HG03095 (cell line): Measurements from ENCODE around the gene IBA57.

Experiments
- ATAC-seq: cut with Tn5 transposase; IDR thresholded peaks from one replicate; pipeline ENCODE4 v1.9.1; 2021; ENCODE audit warnings: moderate library complexity; ENCODE audit not compliant: unreplicated experiment

Gene IBA57

DNA sequence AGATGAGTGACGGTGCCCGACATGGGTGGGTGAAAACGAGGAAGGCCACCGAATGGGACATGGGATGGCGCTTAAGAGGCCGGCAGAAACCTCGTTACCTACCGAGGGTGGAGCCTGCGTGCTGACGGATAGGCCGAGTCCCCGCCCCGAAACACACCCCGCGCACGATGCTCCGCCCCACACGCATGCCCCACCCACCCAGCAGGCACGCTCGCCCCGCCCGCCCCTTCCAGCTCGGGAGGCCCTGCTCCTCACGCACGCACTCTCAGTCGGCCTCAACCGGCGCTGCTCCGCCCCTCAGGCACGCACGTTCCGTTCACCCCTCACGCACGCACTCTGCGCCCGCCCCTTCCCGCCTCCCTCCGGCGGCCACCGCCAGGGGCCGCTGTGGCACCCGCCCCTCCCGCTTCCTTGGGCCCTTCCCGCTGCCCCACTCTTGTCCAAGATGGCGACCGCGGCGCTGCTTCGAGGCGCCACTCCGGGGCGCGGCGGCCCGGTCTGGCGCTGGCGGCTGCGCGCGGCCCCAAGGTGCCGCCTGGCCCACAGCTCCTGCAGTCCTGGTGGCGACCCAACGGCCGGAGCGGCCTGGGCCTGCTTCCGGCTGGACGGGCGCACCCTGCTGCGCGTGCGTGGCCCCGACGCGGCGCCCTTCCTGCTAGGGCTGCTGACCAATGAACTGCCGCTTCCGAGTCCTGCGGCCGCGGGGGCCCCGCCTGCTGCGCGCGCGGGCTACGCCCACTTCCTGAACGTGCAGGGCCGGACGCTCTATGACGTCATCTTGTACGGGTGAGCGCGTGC, at the start of gene IBA57:
Gene IBA57 (plus strand): TSS at position 433 of the 798 bp plus-strand sequence. CDS start 13 bp downstream, at position 446.
- peak; percentile 79 for ATAC-seq

DNA sequence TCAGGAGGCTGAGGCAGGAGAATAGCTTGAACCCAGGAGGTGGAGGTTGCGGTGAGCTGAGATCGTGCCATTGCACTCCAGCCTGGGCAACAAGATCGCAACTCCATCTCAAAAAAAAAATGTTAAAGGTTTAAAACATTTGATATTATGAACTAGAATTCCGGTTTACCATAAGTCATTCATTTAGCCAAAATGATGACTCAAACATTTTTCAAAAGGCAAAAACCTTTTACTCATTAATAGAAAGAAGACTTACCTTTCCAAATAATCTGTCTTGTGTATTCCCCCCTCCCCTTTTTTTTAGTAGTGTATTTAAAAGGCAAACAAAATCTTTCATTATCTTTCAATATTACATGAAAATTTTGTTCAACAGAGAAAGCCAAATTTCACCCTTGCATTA, 48.3 kb upstream of the IBA57 start:
- ATAC-seq = no peak

DNA sequence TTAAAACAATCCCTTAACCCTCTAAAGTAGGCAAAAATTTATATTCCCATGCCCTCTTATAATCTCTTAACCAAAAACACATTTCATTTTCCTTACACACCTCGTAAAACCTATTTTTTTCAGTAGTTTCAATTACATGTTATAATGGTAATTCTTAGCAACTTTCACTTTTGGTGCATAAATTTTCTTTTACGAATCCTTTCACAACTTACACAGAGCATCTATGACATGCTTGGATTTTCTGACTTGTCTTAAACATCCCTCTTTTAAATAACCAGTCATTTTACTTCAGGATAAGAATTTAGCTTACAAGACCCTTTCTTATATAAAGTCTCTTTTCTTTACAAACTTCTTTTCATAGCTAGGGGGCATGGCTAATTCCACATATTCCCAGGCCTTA, 47.6 kb upstream of the IBA57 start:
- ATAC-seq = no peak

DNA sequence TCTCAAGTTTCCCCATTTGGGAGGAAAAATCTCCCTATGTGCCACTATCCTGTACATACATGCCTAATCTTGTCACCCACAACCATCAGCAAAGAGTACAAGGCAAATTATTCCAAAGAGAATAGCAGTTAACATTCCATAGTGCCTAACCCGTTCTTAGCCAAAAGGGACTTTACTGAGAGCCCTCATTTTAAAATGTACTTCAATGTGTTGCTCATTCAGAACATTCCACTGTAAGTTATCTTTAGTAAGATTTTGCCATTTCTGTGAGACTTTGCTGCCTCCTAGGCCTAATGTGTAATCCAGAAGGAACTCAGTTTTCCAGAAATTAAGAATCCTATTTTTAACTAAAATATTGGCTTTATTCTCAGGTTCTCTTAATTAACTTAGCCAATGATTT, 45.3 kb upstream of the IBA57 start:
- ATAC-seq = no peak

DNA sequence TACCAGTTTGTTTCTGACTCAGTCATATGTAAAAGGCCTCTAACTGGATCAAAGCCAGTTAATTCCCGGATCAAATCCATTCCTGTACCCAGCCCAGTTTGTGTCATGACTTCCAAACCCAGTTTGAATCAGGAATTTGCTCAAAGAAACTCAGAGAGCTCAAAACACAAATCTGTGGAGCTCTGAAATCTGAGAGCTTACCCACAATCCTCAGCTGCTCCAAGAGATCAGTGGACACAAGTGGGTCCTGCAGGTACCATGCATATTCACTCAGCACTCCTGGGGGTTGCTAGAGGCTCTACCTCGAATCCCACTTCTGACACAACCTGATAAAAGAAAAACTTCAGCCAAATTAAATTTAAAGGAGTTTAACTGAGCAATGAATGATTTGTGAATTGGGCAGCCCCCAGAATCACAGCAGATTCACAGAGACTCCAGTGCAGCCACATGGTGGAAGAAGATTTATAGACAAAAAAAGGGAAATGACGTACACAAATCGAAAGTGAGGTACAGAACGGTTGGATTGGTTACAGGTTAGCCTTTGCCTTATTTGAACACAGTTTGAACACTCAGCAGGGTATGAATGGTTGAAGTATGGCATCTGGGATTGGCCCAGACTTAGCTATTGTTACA, 44.6 kb upstream of the IBA57 start:
- no peak for ATAC-seq

DNA sequence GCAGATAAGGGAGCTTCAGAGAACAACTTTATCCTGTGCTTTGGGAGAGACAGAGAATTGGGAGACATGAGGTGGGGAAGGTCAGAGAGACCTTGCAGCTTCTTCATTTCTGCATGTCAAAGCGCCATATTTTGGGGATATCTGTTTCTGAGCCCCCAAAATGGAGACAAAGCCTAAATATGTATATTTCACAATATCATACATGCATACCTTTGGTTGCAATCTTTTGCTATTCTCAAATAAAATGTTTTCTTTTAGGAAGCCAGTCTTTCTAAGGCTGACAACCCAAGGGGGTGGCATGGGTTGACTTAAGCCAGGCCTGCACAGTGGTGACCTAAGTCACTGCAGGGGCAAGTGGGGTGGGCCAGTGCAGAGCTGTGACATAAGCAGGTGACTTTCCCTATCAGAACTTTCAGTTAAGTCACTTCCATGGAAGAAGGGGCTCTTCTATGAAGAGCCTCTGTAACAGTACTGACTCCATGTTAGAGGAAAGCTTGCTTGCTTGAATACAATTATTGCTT, 42.6 kb upstream of the IBA57 start:
- no peak for ATAC-seq

DNA sequence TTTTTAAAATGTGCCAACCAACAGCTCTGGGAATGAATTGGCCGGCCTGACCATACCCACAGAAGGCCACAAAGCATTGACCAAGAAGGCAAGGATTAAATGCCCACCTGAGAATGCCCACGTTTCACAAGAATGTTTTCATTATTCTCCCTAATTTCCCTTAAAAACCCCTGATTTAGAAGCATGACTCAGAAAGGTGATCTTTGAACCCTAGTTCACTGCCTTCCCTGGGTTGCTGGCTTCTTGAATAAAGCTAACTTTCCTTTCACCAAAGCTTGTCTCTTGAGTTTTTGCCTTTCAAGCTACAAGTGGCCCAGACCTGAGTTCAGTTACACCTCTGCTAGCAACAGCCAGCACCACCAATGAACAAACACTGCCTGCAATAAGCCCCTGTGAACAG, 42.1 kb upstream of the IBA57 start:
- no peak for ATAC-seq

DNA sequence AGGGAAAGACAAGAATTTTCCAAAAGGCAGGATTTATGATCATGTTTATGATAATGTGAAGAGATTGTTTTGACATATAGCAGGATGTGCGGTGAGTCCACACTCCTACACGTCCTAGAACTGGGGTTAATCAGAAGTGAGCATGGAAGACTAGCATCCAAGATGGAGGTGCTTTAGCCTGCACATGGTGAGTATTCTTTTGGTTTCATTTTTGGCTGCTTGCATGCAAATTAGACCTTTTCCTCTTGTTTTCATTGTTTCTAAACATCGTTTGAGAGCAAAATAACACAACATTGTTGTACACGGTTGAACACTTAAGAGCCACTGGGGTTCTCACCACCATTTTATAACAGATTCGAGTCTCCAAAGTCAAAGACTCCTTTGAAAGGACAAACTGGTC, 40.4 kb upstream of the IBA57 start:
- no peak for ATAC-seq

DNA sequence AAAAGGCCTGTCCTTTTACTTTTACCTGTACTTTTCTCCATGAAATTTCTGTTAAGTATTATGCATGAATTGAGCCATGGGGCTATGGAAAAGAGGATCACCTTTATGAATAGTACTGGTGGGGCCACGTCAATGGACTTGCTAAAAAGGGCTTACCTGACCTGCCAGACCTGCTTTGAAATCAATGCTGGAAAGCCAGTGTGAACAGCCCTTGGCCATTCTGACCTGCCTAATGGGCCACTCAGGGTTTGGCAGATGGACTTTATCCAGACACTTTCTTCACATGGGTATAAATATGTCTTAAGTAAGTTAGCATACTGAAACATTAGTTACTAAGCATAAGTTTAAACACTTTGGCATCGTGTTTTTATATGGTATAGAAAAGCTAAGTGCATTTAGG, 33.8 kb upstream of the IBA57 start:
- no peak for ATAC-seq

DNA sequence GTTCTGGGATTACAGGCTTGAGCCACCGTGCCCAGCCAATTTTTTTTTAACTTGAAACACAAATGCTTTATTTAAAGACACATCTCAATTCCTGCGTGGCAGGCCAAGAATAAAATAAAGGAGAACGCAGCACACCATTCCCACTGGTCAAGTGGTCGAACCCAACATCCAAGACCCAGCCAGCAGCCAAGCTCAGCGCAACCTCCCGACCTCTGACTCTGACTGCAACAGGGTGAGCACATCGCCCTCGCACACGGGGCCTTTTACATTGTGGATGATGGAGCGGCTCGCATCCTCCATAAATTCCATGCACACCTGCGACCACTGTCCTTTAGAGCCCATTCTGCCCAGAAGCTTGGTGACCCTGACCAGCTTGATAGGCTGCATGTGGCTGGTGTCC, 31.0 kb upstream of the IBA57 start:
- no peak for ATAC-seq

DNA sequence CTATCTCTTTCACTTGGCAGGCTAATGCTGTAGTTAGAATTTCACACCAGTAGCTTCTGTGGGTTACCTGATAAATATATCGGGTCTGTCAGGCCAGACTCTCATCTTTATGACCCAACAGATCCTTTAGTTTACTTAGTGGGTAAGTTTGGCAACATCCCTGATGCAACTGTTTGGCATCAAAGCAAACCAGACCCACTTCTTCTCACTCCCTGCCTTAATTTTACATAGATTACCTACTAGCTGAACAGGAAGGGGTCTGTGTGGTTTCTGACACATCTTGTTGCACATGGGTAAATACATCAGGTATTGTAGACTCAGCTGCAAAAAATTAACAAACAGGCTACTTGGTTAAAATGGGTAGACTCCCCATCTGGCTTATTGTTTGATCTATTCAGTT, 28.7 kb upstream of the IBA57 start:
- no peak for ATAC-seq

DNA sequence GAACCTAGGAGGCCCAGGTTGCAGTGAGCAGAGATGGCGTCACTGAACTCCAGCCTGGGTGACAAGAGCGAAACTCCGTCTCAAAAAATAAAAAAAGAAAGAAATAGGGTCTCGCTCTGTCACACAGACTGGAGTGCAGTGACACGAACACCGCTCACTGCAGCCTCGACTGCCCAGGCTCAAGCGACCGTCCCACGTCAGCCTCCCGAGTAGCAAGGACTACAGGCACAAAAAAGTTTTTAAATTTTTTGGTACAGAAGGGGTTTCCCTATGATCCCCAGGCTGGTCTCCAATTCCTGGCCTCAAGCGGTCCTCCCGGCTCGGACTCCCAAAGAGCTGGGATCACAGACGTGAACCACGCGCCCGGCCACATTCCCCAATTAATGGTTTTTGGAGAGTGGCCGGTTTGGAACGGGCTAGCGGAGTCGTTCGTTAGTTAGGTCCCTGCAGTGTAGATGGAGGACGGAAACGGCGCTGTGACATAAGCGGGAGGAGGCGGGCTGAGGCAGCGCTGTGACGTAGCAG, 26.1 kb upstream of the IBA57 start:
- no peak for ATAC-seq

DNA sequence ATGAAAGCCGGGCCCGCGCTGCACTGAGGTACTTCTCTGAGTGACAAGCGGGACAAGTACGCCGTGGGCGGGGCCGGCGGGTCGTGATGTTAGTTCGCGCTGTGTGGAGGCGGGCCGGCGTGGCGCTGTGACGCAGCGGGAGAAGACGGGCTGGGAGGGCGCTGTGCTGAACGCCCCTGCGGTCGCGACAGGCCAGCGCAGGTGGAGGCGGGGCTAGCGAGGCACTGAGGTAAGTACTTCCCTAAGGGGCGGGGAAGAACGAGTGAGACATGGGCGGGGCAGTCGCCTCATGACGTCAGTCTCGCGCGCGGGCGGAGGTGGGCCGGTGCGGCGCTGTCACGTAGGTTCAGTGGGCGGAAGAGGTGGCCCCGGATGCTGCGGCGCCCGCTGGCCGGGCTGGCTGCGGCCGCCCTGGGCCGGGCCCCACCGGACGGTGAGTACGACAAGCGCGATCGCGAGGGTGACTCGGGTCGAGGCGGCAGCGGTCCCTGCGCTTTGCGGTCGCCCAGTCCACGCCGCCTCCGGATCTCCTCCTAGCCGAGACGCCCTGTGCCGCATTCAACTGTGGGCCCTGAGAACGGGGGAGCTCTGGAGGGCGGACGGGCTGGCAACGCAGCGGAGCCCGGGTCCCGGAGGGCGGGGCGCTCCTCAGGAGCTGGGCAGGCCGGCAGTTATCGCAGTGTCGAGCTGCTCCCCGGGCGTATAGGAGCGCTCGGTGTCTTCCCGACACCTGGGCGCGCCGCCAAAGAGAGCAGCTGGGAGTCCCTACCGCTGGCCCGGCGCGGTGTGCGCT, 25.5 kb upstream of the IBA57 start, which contains the start of gene GUK1:
Gene GUK1 (plus strand): TSS at position 349 of the 793 bp plus-strand sequence. CDS start 24 bp downstream, at position 373.
- peak; percentile 87 for ATAC-seq

DNA sequence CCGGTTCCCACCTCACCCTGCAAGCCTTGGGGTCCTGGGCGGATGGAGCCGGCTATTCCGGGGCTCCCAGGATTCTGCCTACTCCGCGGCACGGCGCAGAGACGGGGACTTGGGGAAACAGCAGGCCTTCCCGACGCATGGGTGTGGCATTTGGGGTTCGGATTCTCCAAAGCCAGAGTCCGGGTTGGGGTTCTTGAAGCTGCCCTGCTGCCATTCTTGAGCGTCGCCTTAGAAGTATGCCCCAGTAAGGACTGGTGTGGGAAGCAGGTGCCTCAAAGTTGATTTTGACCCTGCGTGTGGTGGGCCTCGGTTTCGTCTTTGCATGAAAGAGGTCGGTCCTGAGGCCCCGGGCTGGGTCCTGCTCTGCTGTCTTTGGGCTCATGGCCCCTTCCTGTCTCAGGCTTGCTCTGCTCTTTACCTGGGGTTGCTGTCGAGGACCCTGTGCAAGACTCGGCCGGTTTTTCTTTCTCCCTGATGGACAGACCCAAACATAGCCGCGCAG, 24.8 kb upstream of the IBA57 start:
- ATAC-seq = no peak

DNA sequence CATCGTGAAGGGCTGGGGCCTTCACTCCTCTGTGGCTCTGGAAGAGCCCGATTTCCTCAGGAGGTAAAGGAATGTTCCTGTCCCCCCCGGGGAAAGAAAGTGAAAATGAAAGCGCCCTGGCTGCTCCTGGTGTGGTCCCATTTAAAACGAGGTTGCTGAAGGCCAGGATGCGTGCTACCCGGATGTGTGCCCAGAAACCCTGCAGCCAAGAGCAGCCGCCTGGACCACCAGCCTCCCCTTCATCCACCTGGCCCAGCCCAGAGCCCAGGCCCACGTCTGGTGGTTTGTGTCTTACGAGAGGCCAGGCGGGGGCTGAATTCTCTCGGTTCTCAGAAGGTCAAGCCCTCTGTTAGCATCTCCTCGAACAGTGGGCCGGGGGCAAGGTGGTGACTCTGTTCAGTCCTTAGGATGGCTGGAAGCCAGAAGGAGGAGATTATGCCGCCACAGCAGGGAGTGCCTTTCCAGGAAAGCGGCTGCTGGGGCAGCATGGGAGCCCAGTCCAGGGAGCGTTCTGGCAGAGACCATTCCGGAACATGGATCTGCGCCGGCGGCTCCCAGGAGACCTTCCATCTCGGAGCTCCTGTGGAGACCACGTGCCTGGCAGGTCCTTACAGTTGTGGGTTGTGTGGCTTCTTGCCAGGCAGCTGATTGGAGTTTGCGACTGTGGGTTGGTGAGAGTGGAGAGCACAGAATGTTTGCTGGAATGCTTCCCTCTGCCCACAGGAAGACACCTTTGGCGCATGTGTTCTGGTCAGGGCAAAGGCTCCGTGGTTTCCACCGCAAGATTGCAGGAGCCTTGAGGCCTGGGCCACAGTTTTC, 24.2 kb upstream of the IBA57 start:
- no peak for ATAC-seq

DNA sequence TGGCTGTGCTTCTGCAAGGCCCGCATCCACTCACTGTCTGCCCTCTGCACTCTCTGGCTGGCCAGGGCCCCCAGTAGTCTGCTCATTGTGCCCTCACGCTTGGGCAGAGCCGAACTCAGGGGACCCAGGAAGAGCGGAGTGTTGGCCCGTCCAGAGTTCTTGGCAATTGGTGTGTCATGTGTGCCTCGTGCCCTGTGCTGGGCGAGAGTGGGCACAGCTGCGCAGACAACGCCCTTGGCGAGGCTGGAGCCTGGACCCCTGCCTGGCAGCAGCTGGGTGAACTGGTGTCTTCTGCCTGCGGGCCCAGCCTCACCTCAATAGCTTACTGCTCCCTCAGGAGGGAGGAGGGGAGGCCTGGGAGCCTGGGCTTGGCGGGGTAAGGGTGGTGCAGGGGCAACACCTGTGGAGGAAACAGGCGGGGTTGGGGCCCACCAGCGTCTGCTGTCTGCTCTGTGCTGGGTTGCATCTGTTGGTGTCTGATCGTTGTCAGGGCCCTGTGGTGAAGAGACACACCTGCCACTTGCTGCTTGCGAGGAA, 23.4 kb upstream of the IBA57 start:
- ATAC-seq = no peak

DNA sequence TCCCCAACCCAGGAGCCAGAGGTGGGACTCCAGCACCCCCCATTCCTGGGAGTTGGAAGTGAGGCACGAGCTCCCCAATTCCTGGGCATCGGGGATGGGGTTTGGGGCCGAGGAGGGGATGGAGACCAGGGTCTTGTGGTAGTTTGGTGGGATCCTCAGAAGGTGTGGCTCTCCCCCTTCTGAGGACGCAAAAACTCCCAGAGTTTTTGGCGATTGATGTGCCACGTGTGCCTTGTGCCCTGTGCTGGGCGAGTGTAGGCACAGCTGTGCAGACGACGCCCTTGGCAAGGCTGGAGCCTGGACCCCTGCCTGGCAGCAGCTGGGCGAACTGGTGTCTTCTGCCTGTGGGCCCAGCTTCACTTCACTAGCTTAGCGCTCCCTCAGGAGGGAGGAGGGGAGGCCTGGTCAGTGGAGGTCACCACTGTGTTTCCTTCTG, 22.9 kb upstream of the IBA57 start:
- ATAC-seq = no peak

DNA sequence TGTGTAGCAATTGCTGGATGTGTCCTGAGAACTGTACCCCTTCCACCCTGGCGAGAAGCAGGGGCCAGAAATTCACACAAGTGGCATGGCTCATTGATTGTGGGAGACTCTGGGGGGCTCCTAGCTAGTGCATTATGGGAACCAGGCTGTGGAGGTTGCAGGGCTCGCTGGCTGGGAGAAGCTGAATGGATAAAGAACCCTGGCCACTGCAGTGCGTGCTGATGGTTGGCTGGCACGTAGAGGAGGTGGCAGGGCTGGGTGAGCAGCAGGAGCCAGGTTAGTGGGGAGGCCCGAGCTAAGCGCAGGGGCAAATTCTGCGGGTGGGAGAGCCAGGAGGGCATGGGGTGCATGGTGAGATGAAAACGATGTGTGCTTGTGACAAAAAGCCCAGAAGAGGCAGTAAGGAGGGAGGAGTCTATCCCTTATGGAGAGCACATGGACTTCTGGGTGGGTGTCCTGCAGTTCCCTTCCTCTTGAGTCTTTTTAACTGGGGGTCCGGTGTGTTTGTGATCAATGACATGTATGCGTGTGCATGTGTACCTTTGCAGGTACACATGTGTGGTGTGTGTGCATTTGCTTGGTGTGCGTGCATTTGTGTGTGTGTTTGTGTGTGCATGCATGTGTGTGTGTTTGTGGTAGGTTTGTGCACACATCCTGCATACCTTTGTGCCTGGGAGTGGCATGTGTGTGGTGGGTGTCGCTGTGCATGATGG, 22.0 kb upstream of the IBA57 start:
- no peak for ATAC-seq
